ENCODE measurements around the gene ARPC4.

ARPC4 gene

GRCh38 chr3:9820946-9821345 lies 28.1 kb downstream of the ARPC4 start:
- TF ChIP-seq CTCF (IDR thresholded peaks at IDR 0.05; ENCODE audit: insufficient read depth, low read length, poor library complexity, severe bottlenecking), result peak; percentile 21
- H3K36me3 ChIP-seq (ENCODE audit: control insufficient read depth, insufficient read depth, low read length), result no peaks in the 10 kb centered on the region; the same call in 1 of the 2 replicates
- no peaks in the 10 kb centered on the region for H3K27me3 ChIP-seq (replicated peaks; ENCODE audit: control insufficient read depth, insufficient read depth, low read length)
- DNase-seq (ENCODE audit: extremely low read depth, insufficient read length), result no peak
- H3K4me3 ChIP-seq (replicated peaks; ENCODE audit: low read depth, low read length), result no peak overlapping the region

DNA sequence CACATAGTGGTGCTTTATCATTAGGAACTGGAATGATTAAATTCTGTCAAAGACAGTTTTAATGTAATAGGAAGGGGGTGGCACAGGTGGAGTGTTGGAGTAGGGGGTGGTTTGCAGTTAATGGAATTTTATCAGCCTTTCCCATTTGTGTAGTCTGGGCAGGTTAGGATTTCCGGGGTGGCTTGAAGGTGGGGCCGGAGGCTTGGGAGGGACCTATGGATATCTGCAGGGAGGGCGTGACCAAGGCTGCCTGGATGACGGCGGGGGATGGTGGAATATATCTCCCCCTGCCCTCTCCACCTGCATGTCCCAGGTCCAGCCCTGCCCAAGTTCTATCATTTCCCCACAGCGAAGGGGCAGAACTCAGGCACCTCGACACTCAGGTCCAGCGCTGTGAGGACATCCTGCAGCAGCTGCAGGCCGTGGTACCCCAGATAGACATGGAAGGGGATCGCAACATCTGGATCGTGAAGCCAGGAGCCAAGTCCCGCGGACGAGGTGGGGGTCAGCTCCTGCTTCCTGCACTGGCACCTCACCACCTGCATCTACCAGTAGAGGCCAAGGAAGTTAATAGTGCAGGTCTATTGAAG lies 32.7 kb downstream of the ARPC4 start:
- TF ChIP-seq CTCF (IDR thresholded peaks at IDR 0.05; ENCODE audit: insufficient read depth, low read length, poor library complexity, severe bottlenecking), result no peak
- DNase-seq (ENCODE audit: extremely low read depth, insufficient read length), result no peak
- Histone ChIP-seq H3K27me3 (replicated peaks; ENCODE audit: control insufficient read depth, insufficient read depth, low read length) (no peaks in the 10 kb centered on the region), H3K36me3 (ENCODE audit: control insufficient read depth, insufficient read depth, low read length) (peaks cover 6% of the 10 kb centered on the region), H3K4me3 (replicated peaks; ENCODE audit: low read depth, low read length) (no peak overlapping the region)

GRCh38 chr3:9826815-9827573 lies 34.1 kb downstream of the ARPC4 start:
- H3K36me3 ChIP-seq (ENCODE audit: control insufficient read depth, insufficient read depth, low read length), result peaks cover 6% of the 10 kb centered on the region
- H3K4me3 ChIP-seq (replicated peaks; ENCODE audit: low read depth, low read length), result no peak overlapping the region
- no peak for DNase-seq (ENCODE audit: extremely low read depth, insufficient read length)
- peak; percentile 41 for TF ChIP-seq CTCF (IDR thresholded peaks at IDR 0.05; ENCODE audit: insufficient read depth, low read length, poor library complexity, severe bottlenecking)
- no peaks in the 10 kb centered on the region for H3K27me3 ChIP-seq (replicated peaks; ENCODE audit: control insufficient read depth, insufficient read depth, low read length)

- no peak for TF ChIP-seq CTCF (IDR thresholded peaks at IDR 0.05; ENCODE audit: insufficient read depth, low read length, poor library complexity, severe bottlenecking)
- no peak for DNase-seq (ENCODE audit: extremely low read depth, insufficient read length)
- peaks cover 8% of the 10 kb centered on the region for H3K36me3 ChIP-seq (ENCODE audit: control insufficient read depth, insufficient read depth, low read length)
These were observed 36.2 kb downstream of the ARPC4 start for GRCh38 chr3:9828801-9829755.

DNA sequence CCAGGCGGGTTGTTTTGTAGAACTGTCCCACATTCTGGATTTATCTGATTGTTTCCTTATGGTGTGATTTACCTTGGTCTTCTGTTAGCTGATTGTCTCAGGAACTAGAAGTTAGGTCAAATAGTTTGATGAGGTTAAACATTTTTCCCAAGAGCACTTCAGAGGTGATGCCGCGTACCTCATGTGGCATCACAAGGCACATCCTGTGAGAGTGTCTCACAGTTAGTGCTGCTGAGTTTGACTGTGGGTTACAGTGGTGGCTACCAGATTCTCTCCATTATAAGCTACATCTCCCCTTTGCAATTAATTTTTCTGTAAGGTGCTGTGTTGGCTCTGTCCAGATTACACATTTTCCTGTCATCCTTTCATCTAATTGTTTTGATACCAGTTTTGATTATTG lies 38.4 kb downstream of the ARPC4 start:
- Histone ChIP-seq H3K36me3 (ENCODE audit: control insufficient read depth, insufficient read depth, low read length) (peaks cover 11% of the 10 kb centered on the region), H3K4me3 (replicated peaks; ENCODE audit: low read depth, low read length) (no peak overlapping the region), H3K27me3 (replicated peaks; ENCODE audit: control insufficient read depth, insufficient read depth, low read length) (no peaks in the 10 kb centered on the region)
- TF ChIP-seq CTCF (IDR thresholded peaks at IDR 0.05; ENCODE audit: insufficient read depth, low read length, poor library complexity, severe bottlenecking), result no peak
- no peak for DNase-seq (ENCODE audit: extremely low read depth, insufficient read length)

More at GRCh38 chr3:9828801-9829755, 36.2 kb downstream of the ARPC4 start:
- Histone ChIP-seq H3K4me3 (replicated peaks; ENCODE audit: low read depth, low read length) (no peak overlapping the region), H3K27me3 (replicated peaks; ENCODE audit: control insufficient read depth, insufficient read depth, low read length) (no peaks in the 10 kb centered on the region)
